Esophagus muscularis mucosa (tissue), 2 donors: ENCODE results near the gene ANXA6.

Source experiments
- EP300 ChIP-seq: sonication (generic); formaldehyde crosslinking; IDR thresholded peaks from one replicate; pipeline ENCODE4 v1.6.1; 2017; ENCODE audit warnings: antibody characterized with exemption
- POLR2A ChIP-seq: fragments of 450-650 bp; IDR thresholded peaks from one replicate; pipeline ENCODE4 v1.6.1; 2017; ENCODE audit warnings: antibody characterized with exemption, moderate library complexity, mild to moderate bottlenecking, low read depth

DNA sequence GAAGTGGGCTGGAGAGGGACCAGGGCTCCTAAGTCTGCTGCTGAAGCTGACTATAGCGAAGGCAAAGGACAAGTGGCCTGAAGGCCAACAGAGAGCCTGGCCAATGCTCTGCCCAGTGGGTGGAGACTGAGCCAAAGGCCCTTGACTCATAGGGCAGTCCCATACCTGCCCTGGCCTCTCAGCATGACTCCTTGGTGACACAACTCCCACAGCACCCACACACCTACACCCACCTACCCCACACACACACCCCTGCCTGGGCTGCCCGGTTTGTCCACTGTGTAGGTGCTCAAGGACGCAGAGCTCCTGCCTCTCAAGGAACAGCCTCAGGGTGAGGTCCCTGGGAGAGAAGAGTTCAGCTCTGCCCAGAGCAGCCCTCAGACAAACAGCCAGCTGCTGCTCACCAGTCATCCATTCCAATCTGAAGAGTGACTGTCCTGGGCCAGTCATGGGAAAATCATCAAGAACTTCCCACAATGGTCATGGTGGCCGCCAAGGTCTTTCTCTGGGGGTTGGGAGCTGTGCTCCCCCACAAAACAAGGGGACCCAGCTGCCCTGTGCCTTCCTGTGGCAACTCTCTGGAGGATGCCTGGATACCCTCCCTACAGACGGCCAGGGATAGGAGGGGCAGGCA, 81.8 kb downstream of the ANXA6 start:
- TF ChIP-seq POLR2A (no peak), EP300 (no peak)
